OCI-M1 (cell line): ENCODE measurements around the gene MYLK.

Source experiments
- DNase-seq: peaks from one replicate; lab custom pipeline; 2025; lab: John Stamatoyannopoulos, UW

MYLK gene

GRCh38 chr3:123668906-123669305 lies 215.2 kb downstream of the MYLK start:
- no peak for DNase-seq

- DNase-seq = no peak
Measured at GRCh38 chr3:123667784-123668183, 216.3 kb downstream of the MYLK start.

GRCh38 chr3:123664753-123665152 lies 219.4 kb downstream of the MYLK start:
- no peak for DNase-seq

- DNase-seq = no peak
Measured at GRCh38 chr3:123663977-123664376, 220.2 kb downstream of the MYLK start.

- DNase-seq = no peak
Measured at GRCh38 chr3:123661973-123662372, 222.2 kb downstream of the MYLK start.

GRCh38 chr3:123660900-123661299 lies 223.2 kb downstream of the MYLK start:
- DNase-seq = no peak

- no peak for DNase-seq
Measured at GRCh38 chr3:123660141-123660675, 223.9 kb downstream of the MYLK start.

GRCh38 chr3:123658852-123659206 lies 225.3 kb downstream of the MYLK start:
- DNase-seq = no peak

GRCh38 chr3:123658118-123658851 lies 225.8 kb downstream of the MYLK start:
- no peak for DNase-seq

GRCh38 chr3:123657568-123657967 lies 226.6 kb downstream of the MYLK start:
- DNase-seq = no peak

- DNase-seq = no peak
Measured at GRCh38 chr3:123657111-123657510, 227.0 kb downstream of the MYLK start.

GRCh38 chr3:123656691-123657090 lies 227.4 kb downstream of the MYLK start:
- DNase-seq = peak; percentile 23

- DNase-seq = no peak
Measured at GRCh38 chr3:123656274-123656673, 227.9 kb downstream of the MYLK start.

GRCh38 chr3:123655400-123655799 lies 228.7 kb downstream of the MYLK start:
- DNase-seq = no peak

- DNase-seq = no peak
Measured at GRCh38 chr3:123653221-123653682, 230.9 kb downstream of the MYLK start.

GRCh38 chr3:123652342-123652984 lies 231.7 kb downstream of the MYLK start:
- DNase-seq = peak; percentile 81

- no peak for DNase-seq
Measured at GRCh38 chr3:123651449-123652341, 232.4 kb downstream of the MYLK start.

GRCh38 chr3:123650101-123650500 lies 234.0 kb downstream of the MYLK start:
- DNase-seq = no peak

- DNase-seq = no peak
Measured at GRCh38 chr3:123648696-123649405, 235.3 kb downstream of the MYLK start.

- DNase-seq = no peak
Measured at GRCh38 chr3:123644358-123644757, 239.8 kb downstream of the MYLK start.

GRCh38 chr3:123642957-123643330 lies 241.2 kb downstream of the MYLK start:
- DNase-seq = no peak
